K562 (cell line): ENCODE data around the gene TXN2. TPM values are rescaled to one million over a fixed set of nuclear protein-coding genes. Genes with fewer than 3 reads are reported as not detected.

ENCODE experiments used
- BHLHE40 ChIP-seq: IDR thresholded peaks from 2 replicates; pipeline ENCODE4 v1.6.1; 2011; ENCODE audit warnings: low read length, improper control_type of control experiment
- MEF2A ChIP-seq: IDR thresholded peaks from 2 replicates; pipeline ENCODE4 v1.6.1; 2011; ENCODE audit warnings: low read depth, mild to moderate bottlenecking, low read length, moderate library complexity; ENCODE audit not compliant: control insufficient read depth
- SRF ChIP-seq, 2 experiments: fragments of 250-450, 450-650 bp in 1 of 2; sonication (Bioruptor Pico) in 1 of 2; sonication (generic) in 1 of 2; formaldehyde crosslinking; IDR thresholded peaks; 2 replicates each; pipeline versions ENCODE4 v1.5.0 to v1.5.1; 2020 to 2022; ENCODE audit warnings: mild to moderate bottlenecking in 1 of 2, missing genetic modification reagents in 1 of 2
- polyA plus RNA-seq, 8 experiments: library from polyadenylated mRNA; depleted of rRNA in 4 of 8; stranded (reverse) in 5 of 8; unstranded in 3 of 8; fragments of >200 nt; fragmentation: Nextera tagmentation in 2 of 8; fragmentation: Illumina TruSeq in 1 of 8; extraction: Ambion mirVana in 2 of 8; extraction: Trizol in 1 of 8; gene quantifications; 2 replicates each; pipeline versions ENCODE4 v1.2.1 to v1.2.3, GENCODE V29; 2011 to 2014; ENCODE audit warnings: inconsistent platforms in 1 of 8, missing spikeins in 1 of 8
- total RNA-seq, 7 experiments: library from RNA; depleted of rRNA in 6 of 7; stranded (reverse); fragments of >200 nt in 6 of 7; fragmentation: Illumina TruSeq in 2 of 7; extraction: Trizol in 2 of 7; gene quantifications; 2 replicates each; pipeline versions ENCODE4 v1.2.1 to v1.2.3, GENCODE V29; 2011 to 2021; ENCODE audit warnings: low replicate concordance in 1 of 7
- TF ChIP-seq, protein P1 (sequence below), 2 experiments: fragments of 450-650 bp; formaldehyde crosslinking in 1 of 2; IDR thresholded peaks; 2 replicates each; pipeline versions ENCODE4 v1.4.0 to v1.6.1; 2014 to 2020; ENCODE audit warnings: mild to moderate bottlenecking in 2 of 2, borderline replicate concordance in 1 of 2, low read depth in 1 of 2
- TF ChIP-seq, protein P2 (sequence below): sonication (generic); formaldehyde crosslinking; IDR thresholded peaks from 2 replicates; pipeline ENCODE4 v1.8.1; 2022; ENCODE audit warnings: missing genetic modification reagents

Gene TXN2
- total and polyA plus RNA-seq, 9 of the 15 experiments (the other 6 are each of a cell fraction or from before 2014, with no cell fraction given): 48.5 to 399 (median 118) TPM

DNA sequence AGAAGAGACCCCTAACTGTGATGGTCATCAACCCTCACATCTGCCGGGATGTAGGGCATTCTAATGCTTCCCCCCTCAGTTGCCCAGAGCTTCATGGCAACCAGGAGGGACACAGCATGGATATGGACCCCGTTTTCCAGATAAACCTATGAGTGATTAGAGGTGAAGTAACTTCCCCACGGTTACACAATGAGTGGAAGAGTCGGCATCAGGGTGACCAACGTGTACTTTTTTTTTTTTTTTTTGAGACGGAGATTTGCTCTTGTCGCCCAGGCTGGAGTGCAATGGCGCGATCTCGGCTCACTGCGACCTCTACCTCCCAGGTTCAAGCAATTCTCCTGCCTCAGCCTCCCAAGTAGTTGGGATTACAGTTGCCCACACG, 25.0 kb downstream of the TXN2 start (continued):
- TF ChIP-seq, protein P1, sequence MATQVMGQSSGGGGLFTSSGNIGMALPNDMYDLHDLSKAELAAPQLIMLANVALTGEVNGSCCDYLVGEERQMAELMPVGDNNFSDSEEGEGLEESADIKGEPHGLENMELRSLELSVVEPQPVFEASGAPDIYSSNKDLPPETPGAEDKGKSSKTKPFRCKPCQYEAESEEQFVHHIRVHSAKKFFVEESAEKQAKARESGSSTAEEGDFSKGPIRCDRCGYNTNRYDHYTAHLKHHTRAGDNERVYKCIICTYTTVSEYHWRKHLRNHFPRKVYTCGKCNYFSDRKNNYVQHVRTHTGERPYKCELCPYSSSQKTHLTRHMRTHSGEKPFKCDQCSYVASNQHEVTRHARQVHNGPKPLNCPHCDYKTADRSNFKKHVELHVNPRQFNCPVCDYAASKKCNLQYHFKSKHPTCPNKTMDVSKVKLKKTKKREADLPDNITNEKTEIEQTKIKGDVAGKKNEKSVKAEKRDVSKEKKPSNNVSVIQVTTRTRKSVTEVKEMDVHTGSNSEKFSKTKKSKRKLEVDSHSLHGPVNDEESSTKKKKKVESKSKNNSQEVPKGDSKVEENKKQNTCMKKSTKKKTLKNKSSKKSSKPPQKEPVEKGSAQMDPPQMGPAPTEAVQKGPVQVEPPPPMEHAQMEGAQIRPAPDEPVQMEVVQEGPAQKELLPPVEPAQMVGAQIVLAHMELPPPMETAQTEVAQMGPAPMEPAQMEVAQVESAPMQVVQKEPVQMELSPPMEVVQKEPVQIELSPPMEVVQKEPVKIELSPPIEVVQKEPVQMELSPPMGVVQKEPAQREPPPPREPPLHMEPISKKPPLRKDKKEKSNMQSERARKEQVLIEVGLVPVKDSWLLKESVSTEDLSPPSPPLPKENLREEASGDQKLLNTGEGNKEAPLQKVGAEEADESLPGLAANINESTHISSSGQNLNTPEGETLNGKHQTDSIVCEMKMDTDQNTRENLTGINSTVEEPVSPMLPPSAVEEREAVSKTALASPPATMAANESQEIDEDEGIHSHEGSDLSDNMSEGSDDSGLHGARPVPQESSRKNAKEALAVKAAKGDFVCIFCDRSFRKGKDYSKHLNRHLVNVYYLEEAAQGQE (IDR thresholded peaks at IDR 0.05; ENCODE audit: borderline replicate concordance): no peak
- TF ChIP-seq, protein P1 (CRISPR knock-in tag; IDR thresholded peaks at IDR 0.05; ENCODE audit: low read depth): no peak
- TF ChIP-seq MEF2A: no peak
- no peak for TF ChIP-seq SRF (CRISPR knock-in tag; IDR thresholded peaks at IDR 0.05)
- TF ChIP-seq BHLHE40: no peak
- TF ChIP-seq, protein P2, sequence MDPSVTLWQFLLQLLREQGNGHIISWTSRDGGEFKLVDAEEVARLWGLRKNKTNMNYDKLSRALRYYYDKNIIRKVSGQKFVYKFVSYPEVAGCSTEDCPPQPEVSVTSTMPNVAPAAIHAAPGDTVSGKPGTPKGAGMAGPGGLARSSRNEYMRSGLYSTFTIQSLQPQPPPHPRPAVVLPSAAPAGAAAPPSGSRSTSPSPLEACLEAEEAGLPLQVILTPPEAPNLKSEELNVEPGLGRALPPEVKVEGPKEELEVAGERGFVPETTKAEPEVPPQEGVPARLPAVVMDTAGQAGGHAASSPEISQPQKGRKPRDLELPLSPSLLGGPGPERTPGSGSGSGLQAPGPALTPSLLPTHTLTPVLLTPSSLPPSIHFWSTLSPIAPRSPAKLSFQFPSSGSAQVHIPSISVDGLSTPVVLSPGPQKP (CRISPR knock-in tag): no peak
